ENCODE measurements around the gene CTNNBL1.

CTNNBL1 gene

GRCh38 chr20:37903317-37904007, 209.6 kb downstream of the CTNNBL1 start:
- DNase-seq, result no peak

GRCh38 chr20:37904008-37904642, 210.3 kb downstream of the CTNNBL1 start:
- no peak for DNase-seq

GRCh38 chr20:37904845-37905373, 211.1 kb downstream of the CTNNBL1 start:
- DNase-seq, result no peak

- no peak for DNase-seq
Observed at GRCh38 chr20:37905671-37906613, 212.1 kb downstream of the CTNNBL1 start.

GRCh38 chr20:37907330-37907676, 213.5 kb downstream of the CTNNBL1 start:
- DNase-seq, result no peak

GRCh38 chr20:37907677-37908401, 214.0 kb downstream of the CTNNBL1 start:
- no peak for DNase-seq

- DNase-seq, result no peak
Observed at GRCh38 chr20:37911261-37911660, 217.4 kb downstream of the CTNNBL1 start.

- DNase-seq, result no peak
Observed at GRCh38 chr20:37911838-37912281, 218.0 kb downstream of the CTNNBL1 start.

- DNase-seq, result no peak
Observed at GRCh38 chr20:37912874-37913273, 219.0 kb downstream of the CTNNBL1 start.

- DNase-seq, result no peak
Observed at GRCh38 chr20:37913567-37914366, 219.9 kb downstream of the CTNNBL1 start.

- no peak for DNase-seq
Observed at GRCh38 chr20:37914367-37914671, 220.5 kb downstream of the CTNNBL1 start.

GRCh38 chr20:37914672-37915433, 221.0 kb downstream of the CTNNBL1 start:
- no peak for DNase-seq

GRCh38 chr20:37915434-37915787, 221.6 kb downstream of the CTNNBL1 start:
- DNase-seq, result no peak

GRCh38 chr20:37915800-37916570, 222.2 kb downstream of the CTNNBL1 start:
- no peak for DNase-seq

- DNase-seq, result no peak
Observed at GRCh38 chr20:37917461-37917860, 223.6 kb downstream of the CTNNBL1 start.

GRCh38 chr20:37918035-37918434, 224.2 kb downstream of the CTNNBL1 start:
- DNase-seq, result no peak

- no peak for DNase-seq
Observed at GRCh38 chr20:37919389-37920040, 225.7 kb downstream of the CTNNBL1 start.

GRCh38 chr20:37920270-37920669, 226.4 kb downstream of the CTNNBL1 start:
- DNase-seq, result no peak

- DNase-seq, result no peak
Observed at GRCh38 chr20:37920679-37921322, 227.0 kb downstream of the CTNNBL1 start.
